ENCODE data around the gene ONECUT1. TPM values are rescaled to one million over a fixed set of nuclear protein-coding genes. Genes with fewer than 3 reads are reported as not detected.
A peak's percentile ranks its signal among the peaks of the same experiment; 100 is the strongest.

ONECUT1 gene
- total RNA-seq, 2 donors from 2014 or later, result not detected

GRCh38 chr15:52783929-52784798 is 6.0 kb downstream of the ONECUT1 start:
- peaks cover 86% of the 10 kb centered on the region for H3K27me3 Mint-ChIP-seq (ENCODE audit: low read depth)
- H3K4me1 Mint-ChIP-seq (ENCODE audit: low read depth), result peaks cover 34% of the 10 kb centered on the region
- DNase-seq (peak; percentile 51 to 59), ATAC-seq (replicated peaks in 1 of 2) (peak; percentile 29 to 67)
- H3K36me3 Mint-ChIP-seq (ENCODE audit: insufficient read depth in 2 of 2), result no peaks in the 10 kb centered on the region
- H3K4me3 Mint-ChIP-seq, result peak overlapping the region; percentile 32 to 41
- no peaks in the 10 kb centered on the region for H3K9me3 Mint-ChIP-seq
- no peak overlapping the region for H3K27ac Mint-ChIP-seq

GRCh38 chr15:52783191-52783829 is 6.8 kb downstream of the ONECUT1 start:
- DNase-seq (no peak), ATAC-seq (replicated peaks in 1 of 2) (no peak)
- no peaks in the 10 kb centered on the region for H3K36me3 Mint-ChIP-seq (ENCODE audit: insufficient read depth in 2 of 2)
- H3K4me1 Mint-ChIP-seq (ENCODE audit: low read depth), result peaks cover 25% of the 10 kb centered on the region
- H3K27me3 Mint-ChIP-seq (ENCODE audit: low read depth), result peaks cover 82% of the 10 kb centered on the region
- peak overlapping the region in 1 of 2 donors; percentile 39 for H3K4me3 Mint-ChIP-seq
- no peaks in the 10 kb centered on the region for H3K9me3 Mint-ChIP-seq
- no peak overlapping the region for H3K27ac Mint-ChIP-seq

- Mint-ChIP-seq H3K36me3 (ENCODE audit: insufficient read depth in 2 of 2) (no peaks in the 10 kb centered on the region), H3K4me1 (ENCODE audit: low read depth) (peaks cover 18% of the 10 kb centered on the region), H3K27me3 (ENCODE audit: low read depth) (peaks cover 82% of the 10 kb centered on the region), H3K4me3 (no peak overlapping the region), H3K27ac (no peak overlapping the region), H3K9me3 (no peaks in the 10 kb centered on the region)
- no peak for ATAC-seq (replicated peaks in 1 of 2)
- no peak for DNase-seq
Measured at GRCh38 chr15:52782514-52782913, 7.6 kb downstream of the ONECUT1 start.

- Mint-ChIP-seq H3K4me1 (ENCODE audit: low read depth) (peaks cover 12% of the 10 kb centered on the region), H3K36me3 (ENCODE audit: insufficient read depth in 2 of 2) (no peaks in the 10 kb centered on the region), H3K4me3 (peak overlapping the region; percentile 7 to 73), H3K27me3 (ENCODE audit: low read depth) (peaks cover 84% of the 10 kb centered on the region), H3K9me3 (no peaks in the 10 kb centered on the region), H3K27ac (no peak overlapping the region)
- ATAC-seq (replicated peaks in 1 of 2) (peak; percentile 60 to 83), DNase-seq (peak; percentile 65 to 79)
Measured at GRCh38 chr15:52780172-52780980, 9.8 kb downstream of the ONECUT1 start.

- peaks cover 10% of the 10 kb centered on the region for H3K4me1 Mint-ChIP-seq (ENCODE audit: low read depth)
- H3K9me3 Mint-ChIP-seq, result no peaks in the 10 kb centered on the region
- H3K27me3 Mint-ChIP-seq (ENCODE audit: low read depth), result peaks cover 65% of the 10 kb centered on the region
- no peak overlapping the region for H3K4me3 Mint-ChIP-seq
- H3K27ac Mint-ChIP-seq, result no peak overlapping the region
- no peak for DNase-seq
- ATAC-seq (replicated peaks in 1 of 2), result no peak
- no peaks in the 10 kb centered on the region for H3K36me3 Mint-ChIP-seq (ENCODE audit: insufficient read depth in 2 of 2)
Measured at GRCh38 chr15:52778457-52778856, 11.7 kb downstream of the ONECUT1 start.

- peaks cover 51% of the 10 kb centered on the region for H3K27me3 Mint-ChIP-seq (ENCODE audit: low read depth)
- no peaks in the 10 kb centered on the region for H3K36me3 Mint-ChIP-seq (ENCODE audit: insufficient read depth in 2 of 2)
- no peaks in the 10 kb centered on the region for H3K4me1 Mint-ChIP-seq (ENCODE audit: low read depth)
- no peak overlapping the region for H3K27ac Mint-ChIP-seq
- no peak for ATAC-seq (replicated peaks in 1 of 2)
- H3K9me3 Mint-ChIP-seq, result no peaks in the 10 kb centered on the region
- no peak overlapping the region for H3K4me3 Mint-ChIP-seq
- DNase-seq, result no peak
Measured at GRCh38 chr15:52772766-52773165, 17.4 kb downstream of the ONECUT1 start.

GRCh38 chr15:52765785-52766184 is 24.4 kb downstream of the ONECUT1 start:
- DNase-seq, result no peak
- Mint-ChIP-seq H3K27me3 (ENCODE audit: low read depth) (peaks cover 39% of the 10 kb centered on the region), H3K36me3 (ENCODE audit: insufficient read depth in 2 of 2) (no peaks in the 10 kb centered on the region), H3K4me1 (ENCODE audit: low read depth) (peaks cover 6% of the 10 kb centered on the region), H3K9me3 (no peaks in the 10 kb centered on the region), H3K4me3 (no peak overlapping the region), H3K27ac (no peak overlapping the region)
- ATAC-seq (replicated peaks in 1 of 2), result no peak

- no peak for ATAC-seq (replicated peaks in 1 of 2)
- no peaks in the 10 kb centered on the region for H3K36me3 Mint-ChIP-seq (ENCODE audit: insufficient read depth in 2 of 2)
Measured at GRCh38 chr15:52764731-52765130, 25.4 kb downstream of the ONECUT1 start.

GRCh38 chr15:52762621-52763020 is 27.5 kb downstream of the ONECUT1 start:
- Mint-ChIP-seq H3K27me3 (ENCODE audit: low read depth) (peaks cover 32% of the 10 kb centered on the region), H3K4me3 (no peak overlapping the region), H3K4me1 (ENCODE audit: low read depth) (peaks cover 13% of the 10 kb centered on the region), H3K36me3 (ENCODE audit: insufficient read depth in 2 of 2) (no peaks in the 10 kb centered on the region), H3K9me3 (no peaks in the 10 kb centered on the region), H3K27ac (no peak overlapping the region)
- DNase-seq, result no peak
- ATAC-seq (replicated peaks in 1 of 2), result peak; percentile 41 to 64

More at GRCh38 chr15:52764731-52765130, 25.4 kb downstream of the ONECUT1 start:
- DNase-seq, result no peak
- no peak overlapping the region for H3K27ac Mint-ChIP-seq
- H3K9me3 Mint-ChIP-seq, result no peaks in the 10 kb centered on the region
- no peak overlapping the region for H3K4me3 Mint-ChIP-seq
- peaks cover 39% of the 10 kb centered on the region for H3K27me3 Mint-ChIP-seq (ENCODE audit: low read depth)
- peaks cover 13% of the 10 kb centered on the region for H3K4me1 Mint-ChIP-seq (ENCODE audit: low read depth)

- DNase-seq, result no peak
- Mint-ChIP-seq H3K36me3 (ENCODE audit: insufficient read depth in 2 of 2) (no peaks in the 10 kb centered on the region), H3K4me1 (ENCODE audit: low read depth) (peaks cover 13% of the 10 kb centered on the region), H3K4me3 (no peak overlapping the region), H3K27me3 (ENCODE audit: low read depth) (peaks cover 33% of the 10 kb centered on the region), H3K27ac (no peak overlapping the region), H3K9me3 (no peaks in the 10 kb centered on the region)
- ATAC-seq (replicated peaks in 1 of 2), result peak; percentile 78 to 79
Measured at GRCh38 chr15:52760562-52760961, 29.6 kb downstream of the ONECUT1 start.

- Mint-ChIP-seq H3K36me3 (ENCODE audit: insufficient read depth in 2 of 2) (no peaks in the 10 kb centered on the region), H3K4me3 (no peak overlapping the region), H3K27ac (no peak overlapping the region), H3K4me1 (ENCODE audit: low read depth) (peaks cover 13% of the 10 kb centered on the region), H3K27me3 (ENCODE audit: low read depth) (peaks cover 38% of the 10 kb centered on the region), H3K9me3 (no peaks in the 10 kb centered on the region)
- no peak for DNase-seq
- peak in 1 of 2 donors; percentile 37 for ATAC-seq (replicated peaks in 1 of 2)
Measured at GRCh38 chr15:52759969-52760368, 30.2 kb downstream of the ONECUT1 start.

- no peak overlapping the region for H3K27ac Mint-ChIP-seq
- peaks cover 38% of the 10 kb centered on the region for H3K27me3 Mint-ChIP-seq (ENCODE audit: low read depth)
- H3K4me3 Mint-ChIP-seq, result no peak overlapping the region
- no peaks in the 10 kb centered on the region for H3K36me3 Mint-ChIP-seq (ENCODE audit: insufficient read depth in 2 of 2)
- no peak for DNase-seq
- H3K4me1 Mint-ChIP-seq (ENCODE audit: low read depth), result peaks cover 11% of the 10 kb centered on the region
- ATAC-seq (replicated peaks in 1 of 2), result no peak
- no peaks in the 10 kb centered on the region for H3K9me3 Mint-ChIP-seq
Measured at GRCh38 chr15:52757496-52757895, 32.6 kb downstream of the ONECUT1 start.

- H3K9me3 Mint-ChIP-seq, result no peaks in the 10 kb centered on the region
- no peak overlapping the region for H3K4me3 Mint-ChIP-seq
- H3K27me3 Mint-ChIP-seq (ENCODE audit: low read depth), result peaks cover 28% of the 10 kb centered on the region
- H3K27ac Mint-ChIP-seq, result no peak overlapping the region
- no peaks in the 10 kb centered on the region for H3K4me1 Mint-ChIP-seq (ENCODE audit: low read depth)
- H3K36me3 Mint-ChIP-seq (ENCODE audit: insufficient read depth in 2 of 2), result no peaks in the 10 kb centered on the region
- no peak for DNase-seq
- ATAC-seq (replicated peaks in 1 of 2), result no peak
Measured at GRCh38 chr15:52751522-52751921, 38.6 kb downstream of the ONECUT1 start.

Data from activated T-cell treated with anti-CD3 and anti-CD28 coated beads, Interleukin-2, amount 50 U/mL, for 72 hours (primary cell).